VCaP (cell line): ENCODE data around the gene GRAMD2A.

Source experiments
- H3K27ac ChIP-seq: fragments of 450-650 bp; 2 replicates; pipeline ENCODE4 v1.5.1; 2017
- CTCF ChIP-seq: fragments of 450-650 bp; conservative IDR thresholded peaks from 2 replicates; pipeline ENCODE4 v1.5.1; 2017; ENCODE audit warnings: mild to moderate bottlenecking, moderate library complexity

Gene GRAMD2A

GRCh38 chr15:72162569-72162968, 35.0 kb downstream of the GRAMD2A start:
- no peak overlapping the region for H3K27ac ChIP-seq
- TF ChIP-seq CTCF = no peak

- no peak for TF ChIP-seq CTCF
- no peak overlapping the region for H3K27ac ChIP-seq
Measured at GRCh38 chr15:72161361-72162132, 36.0 kb downstream of the GRAMD2A start.

- H3K27ac ChIP-seq = no peak overlapping the region
- TF ChIP-seq CTCF = no peak
Measured at GRCh38 chr15:72160696-72161245, 36.8 kb downstream of the GRAMD2A start.

GRCh38 chr15:72156928-72157327, 40.7 kb downstream of the GRAMD2A start:
- no peak for TF ChIP-seq CTCF
- H3K27ac ChIP-seq = no peak overlapping the region

- H3K27ac ChIP-seq = peak overlapping the region; percentile 97
- TF ChIP-seq CTCF = peak; percentile 86
Measured at GRCh38 chr15:72155635-72156616, 41.7 kb downstream of the GRAMD2A start.

GRCh38 chr15:72155003-72155621, 42.5 kb downstream of the GRAMD2A start:
- H3K27ac ChIP-seq = peak overlapping the region; percentile 97
- TF ChIP-seq CTCF = no peak
